GM18511 (cell line): ENCODE results near the gene PPP2R2C.
A peak's percentile ranks its signal among the peaks of the same experiment; 100 is the strongest.

Experiments used
- ATAC-seq: cut with Tn5 transposase; IDR thresholded peaks from one replicate; pipeline ENCODE4 v1.9.1; 2021; ENCODE audit warnings: mild to moderate bottlenecking, moderate library complexity; ENCODE audit not compliant: unreplicated experiment

PPP2R2C gene

GRCh38 chr4:6333301-6334202 lies 138.9 kb downstream of the PPP2R2C start:
- ATAC-seq: no peak

- no peak for ATAC-seq
Observed at GRCh38 chr4:6332669-6333050, 139.8 kb downstream of the PPP2R2C start.

- no peak for ATAC-seq
Observed at GRCh38 chr4:6332042-6332668, 140.3 kb downstream of the PPP2R2C start.

GRCh38 chr4:6331468-6331867 lies 140.9 kb downstream of the PPP2R2C start:
- ATAC-seq: no peak

GRCh38 chr4:6331018-6331417 lies 141.4 kb downstream of the PPP2R2C start:
- ATAC-seq: no peak

GRCh38 chr4:6330384-6330767 lies 142.0 kb downstream of the PPP2R2C start:
- ATAC-seq: no peak

GRCh38 chr4:6329478-6330383 lies 142.7 kb downstream of the PPP2R2C start:
- no peak for ATAC-seq

- ATAC-seq: no peak
Observed at GRCh38 chr4:6328526-6328925, 143.9 kb downstream of the PPP2R2C start.

- ATAC-seq: peak; percentile 70
Observed at GRCh38 chr4:6327220-6327917, 145.0 kb downstream of the PPP2R2C start.

GRCh38 chr4:6326312-6327060 lies 145.9 kb downstream of the PPP2R2C start:
- no peak for ATAC-seq

GRCh38 chr4:6325788-6326290 lies 146.6 kb downstream of the PPP2R2C start:
- no peak for ATAC-seq

- ATAC-seq: no peak
Observed at GRCh38 chr4:6324999-6325787, 147.2 kb downstream of the PPP2R2C start.

GRCh38 chr4:6324461-6324998 lies 147.9 kb downstream of the PPP2R2C start:
- no peak for ATAC-seq

GRCh38 chr4:6322761-6323566 lies 149.4 kb downstream of the PPP2R2C start:
- no peak for ATAC-seq

GRCh38 chr4:6322067-6322760 lies 150.2 kb downstream of the PPP2R2C start:
- no peak for ATAC-seq

- no peak for ATAC-seq
Observed at GRCh38 chr4:6321361-6321760, 151.1 kb downstream of the PPP2R2C start.

- no peak for ATAC-seq
Observed at GRCh38 chr4:6320663-6321062, 151.8 kb downstream of the PPP2R2C start.
